NCI-H1436 (cell line): ENCODE results near the gene TPM3.
"Not testable (repeated sequence)": the region's sequence is repeated elsewhere in the genome, so short reads cannot be mapped to it uniquely, and the experiment has no call there.

Source experiments
- DNase-seq: peaks from one replicate; lab custom pipeline; 2025; lab: John Stamatoyannopoulos, UW

Gene TPM3

GRCh38 chr1:154205778-154206177 lies 13.9 kb upstream of the TPM3 start:
- DNase-seq = not testable (repeated sequence)

- no peak for DNase-seq
These were observed 7.6 kb upstream of the TPM3 start for GRCh38 chr1:154199563-154199879.

- peak; percentile 46 for DNase-seq
These were observed 7.1 kb upstream of the TPM3 start for GRCh38 chr1:154198756-154199562.

DNA sequence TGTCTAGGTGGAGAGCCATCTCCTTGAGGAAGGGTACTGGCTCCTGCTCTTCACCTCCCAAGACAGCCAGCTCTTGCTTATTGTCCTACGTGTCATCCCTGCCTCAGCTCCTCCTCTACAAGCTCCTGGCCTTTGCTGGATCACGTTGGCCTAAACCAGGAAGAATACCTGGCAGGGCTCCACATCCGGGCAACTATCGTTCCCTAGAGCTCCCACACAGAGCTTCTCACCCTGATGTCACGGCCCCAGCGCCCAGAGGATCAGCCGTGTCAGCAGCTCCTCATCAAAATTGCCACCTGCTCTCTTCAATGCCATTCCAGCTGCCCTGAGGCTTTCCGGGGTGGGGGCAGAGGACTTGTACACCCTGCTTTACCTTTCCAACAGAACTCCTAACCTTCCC lies 1.9 kb upstream of the TPM3 start:
- DNase-seq = peak; percentile 35

GRCh38 chr1:154192476-154192875 lies 576 bp upstream of the TPM3 start:
- DNase-seq = no peak

DNA sequence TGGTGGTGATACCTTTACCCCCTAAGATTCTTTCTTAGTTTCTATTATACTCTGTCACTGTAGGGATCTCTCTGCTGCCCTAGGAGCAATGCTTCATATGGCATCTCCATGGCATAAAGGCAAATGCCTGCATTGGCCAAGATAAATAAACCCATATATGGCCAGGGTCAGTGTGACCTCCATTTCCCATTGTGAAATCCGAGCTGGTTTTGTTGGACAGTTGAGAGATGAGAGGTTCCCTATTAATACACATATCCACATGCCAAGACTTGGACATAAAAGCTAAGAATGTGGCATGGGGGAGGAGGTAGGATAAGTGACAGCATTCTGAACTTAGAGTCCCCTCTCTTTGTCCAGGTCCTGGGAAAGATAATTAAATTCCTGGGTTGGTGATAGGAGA lies 1.4 kb downstream of the TPM3 start:
- no peak for DNase-seq

- no peak for DNase-seq
These were observed 4.9 kb downstream of the TPM3 start for GRCh38 chr1:154186852-154187501.

- peak; percentile 33 for DNase-seq
These were observed 5.7 kb downstream of the TPM3 start for GRCh38 chr1:154186177-154186576.

DNA sequence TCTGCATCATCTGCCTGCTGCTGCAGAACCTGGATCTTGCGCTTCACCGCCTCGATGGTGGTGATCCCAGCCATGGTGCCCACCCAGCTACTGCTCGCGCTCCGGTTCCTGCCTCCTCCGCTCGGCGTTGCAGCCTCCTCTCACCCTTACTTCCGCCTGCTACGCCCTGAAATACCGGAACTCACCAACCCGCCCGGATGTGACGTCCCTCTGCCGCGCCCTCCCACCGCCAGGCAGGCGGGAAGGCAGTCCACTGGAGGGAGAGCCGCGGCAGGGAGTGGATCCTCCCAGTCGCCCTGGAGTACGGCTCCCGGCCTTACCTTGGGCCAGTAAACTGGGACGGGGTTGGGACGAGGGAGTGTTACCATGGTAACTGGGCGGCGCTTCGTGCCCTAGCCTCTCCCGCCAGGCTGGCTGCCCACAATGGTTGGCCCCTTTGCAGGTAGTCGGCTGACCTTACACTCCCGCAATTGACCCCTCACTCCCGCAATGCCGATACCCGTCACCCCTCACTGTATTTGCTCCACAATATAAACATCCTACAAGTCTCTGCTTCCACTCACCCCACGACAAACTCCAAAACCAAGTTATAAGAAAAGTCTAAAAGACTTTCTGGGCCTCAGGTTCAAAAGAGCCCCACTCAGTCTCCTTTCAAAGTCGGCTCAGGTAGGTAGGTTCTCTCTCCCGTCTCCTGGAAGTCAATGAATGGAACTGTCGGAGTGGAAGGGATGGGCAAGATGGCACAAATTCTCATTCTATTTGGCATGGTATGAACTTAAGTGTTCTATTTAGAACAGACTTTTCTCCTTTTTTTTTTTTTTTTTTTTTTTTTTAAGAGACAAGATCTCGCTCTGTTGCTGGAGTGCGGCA lies 8.6 kb downstream of the TPM3 start:
- DNase-seq = peak; percentile 94

GRCh38 chr1:154182344-154183045 lies 9.4 kb downstream of the TPM3 start:
- DNase-seq = no peak

GRCh38 chr1:154181944-154182343 lies 10.0 kb downstream of the TPM3 start:
- DNase-seq = no peak

DNA sequence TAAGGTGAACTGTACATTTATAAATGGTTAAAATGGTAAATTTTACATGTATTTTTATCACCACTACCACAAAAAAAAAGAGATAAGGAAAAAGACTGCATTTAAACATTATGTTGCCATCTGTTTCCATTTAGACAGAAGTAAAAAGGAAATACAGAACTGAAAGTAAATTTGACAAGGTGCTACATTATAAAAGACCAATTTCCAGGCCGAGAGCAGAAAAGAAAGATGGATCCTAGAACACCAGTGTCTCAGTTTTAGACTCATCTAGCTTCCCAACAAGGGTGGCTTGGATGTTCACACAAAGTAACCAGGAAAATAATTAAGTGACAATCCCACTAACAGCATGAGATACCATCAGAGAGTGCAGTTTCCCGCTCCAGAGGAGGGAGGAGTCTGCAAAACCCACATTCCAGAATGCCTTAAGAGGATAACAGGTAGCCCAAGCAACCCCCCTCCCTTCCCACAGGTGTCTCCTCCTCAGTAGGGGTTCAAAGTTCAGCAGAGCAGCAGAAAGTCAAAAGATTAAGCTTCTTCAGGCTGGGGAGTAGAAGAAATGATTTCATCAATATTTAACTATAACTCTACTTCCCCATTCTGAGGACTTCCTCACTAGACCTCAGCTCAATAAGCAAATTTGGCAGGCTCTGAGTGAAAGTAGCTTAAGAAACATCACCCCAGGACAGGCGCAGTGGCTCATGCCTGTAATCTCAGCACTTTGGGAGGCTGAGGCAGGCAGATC lies 11.8 kb downstream of the TPM3 start:
- DNase-seq = no peak

DNA sequence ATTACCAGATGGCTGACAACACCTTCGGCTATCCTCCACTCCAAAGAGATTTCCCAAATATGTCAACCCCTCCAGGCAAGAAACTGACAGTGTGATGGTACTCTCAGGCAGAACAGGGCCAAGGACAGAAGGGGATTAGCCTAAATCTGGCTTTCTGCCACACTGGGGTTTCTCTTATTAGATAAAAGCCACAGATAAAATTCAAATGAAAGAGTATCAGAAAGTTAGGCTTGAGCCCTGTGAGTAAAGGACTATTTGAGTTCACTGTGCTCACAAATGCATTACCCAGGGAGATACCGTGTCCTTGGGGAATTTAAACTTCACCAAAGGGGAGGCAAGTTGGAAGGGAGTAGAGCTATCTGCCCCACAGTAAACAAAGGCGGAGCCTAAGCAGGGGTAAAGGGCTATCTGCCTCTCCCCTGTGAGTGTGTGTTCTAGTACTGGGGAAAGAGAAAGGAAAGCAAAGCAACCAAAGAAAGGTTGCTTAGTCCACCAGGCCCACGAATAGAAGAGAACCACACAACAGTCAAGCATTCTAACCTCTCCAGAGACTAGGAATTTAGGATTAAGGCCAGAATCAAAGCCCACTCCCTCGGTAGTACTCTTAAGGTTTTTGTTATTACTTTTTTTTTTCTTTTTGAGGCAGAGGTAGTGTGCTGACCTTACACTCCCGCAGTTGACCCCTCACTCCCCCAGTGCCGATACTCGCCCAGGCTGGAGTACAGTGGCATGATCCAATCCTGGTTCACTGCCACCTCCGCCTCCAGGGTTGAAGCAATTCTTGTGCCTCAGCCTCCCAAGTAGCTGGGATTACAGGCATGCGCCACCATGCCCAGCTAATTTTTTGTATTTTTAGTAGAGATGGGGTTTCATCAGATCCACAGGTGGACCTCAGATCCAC lies 12.7 kb downstream of the TPM3 start:
- no peak for DNase-seq

GRCh38 chr1:154178013-154178412 lies 13.9 kb downstream of the TPM3 start:
- DNase-seq = no peak

GRCh38 chr1:154176337-154176736 lies 15.6 kb downstream of the TPM3 start:
- no peak for DNase-seq

DNA sequence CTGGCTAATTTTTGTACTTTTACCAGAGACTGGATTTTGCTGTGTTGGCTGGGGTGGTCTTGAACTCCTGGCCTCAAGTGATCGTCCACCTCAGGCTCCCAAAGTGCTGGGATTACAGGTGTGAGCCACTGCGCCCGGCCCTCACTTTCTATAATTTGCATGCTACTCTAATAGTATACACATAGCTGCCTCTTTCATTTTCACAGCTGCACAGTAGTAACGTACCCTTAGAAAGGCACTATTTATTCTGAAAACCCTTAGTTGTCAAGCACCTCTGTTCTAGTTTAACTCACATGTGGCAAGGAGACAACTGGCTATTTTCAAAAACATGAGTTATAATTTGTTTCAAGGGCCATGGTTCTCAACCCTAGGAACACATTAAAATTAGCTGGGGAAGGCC lies 17.2 kb downstream of the TPM3 start:
- no peak for DNase-seq

DNA sequence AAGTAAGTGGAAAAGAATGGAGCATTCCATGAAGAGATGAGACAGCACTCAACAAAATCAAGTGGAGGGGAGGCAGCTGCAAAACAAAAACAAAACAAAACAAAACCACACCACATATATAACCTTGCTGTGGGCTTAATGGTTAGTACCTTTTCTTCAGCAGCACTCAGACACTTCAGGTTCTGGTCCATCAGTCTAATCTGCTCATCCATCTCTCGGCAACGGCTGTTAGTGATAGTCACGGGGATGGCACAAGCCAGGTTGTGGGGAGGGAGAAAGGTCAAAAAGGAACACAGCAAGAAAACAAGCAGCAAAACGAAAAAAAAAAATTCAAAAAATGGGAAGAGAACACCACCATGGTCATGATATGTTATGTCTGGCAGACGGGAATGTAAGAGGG lies 20.0 kb downstream of the TPM3 start:
- no peak for DNase-seq

- DNase-seq = no peak
These were observed 20.7 kb downstream of the TPM3 start for GRCh38 chr1:154171223-154171583.

DNA sequence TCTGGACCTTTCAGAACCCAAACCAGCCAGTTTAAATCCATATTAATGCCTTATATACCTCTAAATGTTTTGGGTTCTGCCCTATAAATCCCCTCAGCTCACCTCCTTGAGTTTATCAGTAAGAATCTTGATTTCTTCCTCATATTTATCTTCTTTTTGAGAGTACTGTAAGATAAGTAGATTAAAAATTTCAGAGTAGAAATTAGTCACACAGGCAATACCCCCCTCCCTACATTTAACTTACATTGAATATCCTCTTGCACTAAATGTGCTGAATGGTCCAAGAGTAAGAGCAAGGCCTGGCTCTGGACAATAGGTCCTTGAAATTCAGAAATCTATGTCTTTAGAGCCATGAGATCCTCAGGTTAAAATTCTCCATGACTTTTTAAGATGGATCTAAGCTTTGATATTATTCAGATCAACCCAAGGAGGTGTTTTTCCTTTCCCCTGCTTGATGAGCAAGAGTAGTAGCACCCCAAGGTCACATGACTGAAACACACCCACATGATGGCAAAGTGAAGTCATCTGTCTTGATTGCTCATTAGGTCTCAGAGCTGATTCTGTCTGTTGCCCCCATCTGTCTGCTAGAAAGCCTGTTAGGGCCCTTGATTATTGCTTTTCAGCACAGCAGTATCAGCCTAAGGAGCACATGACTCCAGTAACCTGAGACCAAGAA lies 21.2 kb downstream of the TPM3 start:
- DNase-seq = no peak

DNA sequence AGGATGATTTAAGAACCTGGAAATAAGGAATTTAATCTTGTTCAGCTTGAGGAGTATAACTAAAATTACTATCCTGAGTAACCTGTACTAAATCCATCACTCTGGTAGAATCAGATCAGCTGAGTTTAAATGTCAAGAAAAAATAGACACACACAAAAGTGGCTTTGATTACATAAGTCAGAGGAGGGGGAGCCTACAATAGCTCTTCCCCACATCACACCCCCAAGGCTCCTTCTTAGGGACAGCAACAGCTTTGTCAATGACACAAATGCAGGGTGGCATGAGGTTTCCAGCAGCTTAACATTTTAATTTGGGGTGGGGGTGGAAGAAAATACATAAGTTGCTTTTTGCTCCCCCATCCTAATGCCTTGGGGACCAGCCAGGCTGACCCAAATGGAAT lies 24.4 kb downstream of the TPM3 start:
- no peak for DNase-seq
